Caco-2 (cell line): ENCODE data around the gene EN1. TPM values are rescaled to one million over a fixed set of nuclear protein-coding genes. Genes with fewer than 3 reads are reported as not detected.

ENCODE experiments used
- BruUV-seq: library from RNA; stranded (reverse); fragments of 400-500 nt; replicated peaks from 2 replicates; lab custom pipeline; 2021; lab: Mats Ljungman, UMichigan
- CTCF ChIA-PET: fragments of 300-600 bp; sonication (Branson Sonifier 250); formaldehyde crosslinking; loops from one replicate; lab custom pipeline; 2022; ENCODE audit warnings: antibody characterized with exemption; lab: Charles Lee
- POLR2A ChIA-PET: fragments of 300-600 bp; sonication (Branson Sonifier 250); formaldehyde crosslinking; loops from one replicate; lab custom pipeline; 2022; ENCODE audit warnings: antibody characterized with exemption; lab: Charles Lee
- DNase-seq, 2 experiments: peaks; one replicate each; pipeline versions ENCODE4 v3.0.0 to v3.0.0-alpha.2; 2020 to 2022
- H3K27me3 ChIP-seq: replicated peaks from 2 replicates; pipeline ENCODE4 v1.6.0; 2011; ENCODE audit warnings: low read length; ENCODE audit not compliant: control insufficient read depth, insufficient read depth
- H3K36me3 ChIP-seq: 2 replicates; pipeline ENCODE4 v1.5.1; 2011; ENCODE audit warnings: low read length; ENCODE audit not compliant: control insufficient read depth, insufficient read depth
- H3K4me1 ChIP-seq: fragments of 250-450 bp; sonication (Bioruptor Pico); 2 replicates; pipeline ENCODE4 v1.5.1; 2020; ENCODE audit warnings: mild to moderate bottlenecking
- H3K4me3 ChIP-seq: 2 replicates; pipeline ENCODE4 v1.5.1; 2011; ENCODE audit warnings: low read depth, mild to moderate bottlenecking, control low read depth, low read length
- H3K9me3 ChIP-seq: fragments of 250-450 bp; sonication (Bioruptor Pico); 2 replicates; pipeline ENCODE4 v1.5.1; 2020; ENCODE audit warnings: mild to moderate bottlenecking, moderate library complexity
- H3K27ac Mint-ChIP-seq: one replicate; pipeline ENCODE4 v1.8.0; 2022; ENCODE audit warnings: mixed read lengths; ENCODE audit not compliant: unreplicated experiment
- H3K27me3 Mint-ChIP-seq: one replicate; pipeline ENCODE4 v1.8.0; 2022; ENCODE audit warnings: mixed read lengths; ENCODE audit not compliant: insufficient read depth, unreplicated experiment
- H3K36me3 Mint-ChIP-seq: one replicate; pipeline ENCODE4 v1.8.0; 2022; ENCODE audit warnings: mild to moderate bottlenecking, mixed read lengths; ENCODE audit not compliant: insufficient read depth, unreplicated experiment
- H3K4me1 Mint-ChIP-seq: one replicate; pipeline ENCODE4 v1.8.0; 2022; ENCODE audit warnings: low read depth, mixed read lengths; ENCODE audit not compliant: unreplicated experiment
- H3K4me3 Mint-ChIP-seq: one replicate; pipeline ENCODE4 v1.8.0; 2022; ENCODE audit warnings: mild to moderate bottlenecking, moderate library complexity, mixed read lengths; ENCODE audit not compliant: unreplicated experiment
- H3K9me3 Mint-ChIP-seq: one replicate; pipeline ENCODE4 v1.8.0; 2022; ENCODE audit warnings: mixed read lengths; ENCODE audit not compliant: unreplicated experiment
- CTCF ChIP-seq, 2 experiments: fragments of 200-600 bp in 1 of 2; IDR thresholded peaks; 1 replicate in 1 of 2; 2 replicates in 1 of 2; pipeline versions ENCODE4 v1.5.1 to v1.8.0; 2011 to 2022; ENCODE audit warnings: antibody characterized with exemption in 1 of 2, control low read depth in 1 of 2, inconsistent platforms in 1 of 2, low read depth in 1 of 2, low read length in 1 of 2, mild to moderate bottlenecking in 1 of 2, moderate library complexity in 1 of 2; ENCODE audit not compliant: insufficient read depth in 1 of 2, severe bottlenecking in 1 of 2, unreplicated experiment in 1 of 2
- intact Hi-C: fragments of 100-400 bp; cut with micrococcal nuclease; formaldehyde crosslinking; loops from one replicate; pipeline ENCODE4 v1.10.0; 2022; ENCODE audit not compliant: unreplicated experiment
- total RNA-seq: library from RNA; stranded (reverse); gene quantifications from 2 replicates; pipeline ENCODE4 v1.2.3, GENCODE V29; 2022

Gene EN1
- total RNA-seq, 1 experiment from 2014 or later: 0.16 TPM

GRCh38 chr2:118841828-118842461 is 5.5 kb downstream of the EN1 start:
- Mint-ChIP-seq H3K4me3 (no peak overlapping the region), H3K27ac (no peak overlapping the region), H3K4me1 (peaks cover 6% of the 10 kb centered on the region), H3K27me3 (no peaks in the 10 kb centered on the region), H3K36me3 (no peaks in the 10 kb centered on the region), H3K9me3 (no peaks in the 10 kb centered on the region)
- ChIA-PET CTCF (no interaction called here), POLR2A (no interaction called here)
- Histone ChIP-seq H3K4me3 (no peak overlapping the region), H3K9me3 (no peaks in the 10 kb centered on the region), H3K36me3 (no peaks in the 10 kb centered on the region), H3K27me3 (no peaks in the 10 kb centered on the region; the same call in 1 of the 2 replicates), H3K4me1 (no peaks in the 10 kb centered on the region)
- TF ChIP-seq CTCF (IDR thresholded peaks at IDR 0.05; ENCODE audit: insufficient read depth in 1 of 2, low read depth in 1 of 2, low read length in 1 of 2, severe bottlenecking in 1 of 2, unreplicated experiment in 1 of 2): no peak
- intact Hi-C loops: no loop called here
- DNase-seq: no peak
- no TSS peak for BruUV-seq

GRCh38 chr2:118841450-118841827 is 6.0 kb downstream of the EN1 start:
- Mint-ChIP-seq H3K4me1 (peaks cover 6% of the 10 kb centered on the region), H3K27me3 (no peaks in the 10 kb centered on the region), H3K27ac (no peak overlapping the region), H3K4me3 (no peak overlapping the region), H3K36me3 (no peaks in the 10 kb centered on the region), H3K9me3 (no peaks in the 10 kb centered on the region)
- BruUV-seq: no TSS peak
- ChIA-PET POLR2A (no interaction called here), CTCF (no interaction called here)
- intact Hi-C loops: no loop called here
- no peak for DNase-seq
- TF ChIP-seq CTCF (IDR thresholded peaks at IDR 0.05; ENCODE audit: insufficient read depth in 1 of 2, low read depth in 1 of 2, low read length in 1 of 2, severe bottlenecking in 1 of 2, unreplicated experiment in 1 of 2): no peak
- Histone ChIP-seq H3K27me3 (no peaks in the 10 kb centered on the region; the same call in 1 of the 2 replicates), H3K36me3 (no peaks in the 10 kb centered on the region), H3K9me3 (no peaks in the 10 kb centered on the region), H3K4me3 (no peak overlapping the region), H3K4me1 (no peaks in the 10 kb centered on the region)

- Histone ChIP-seq H3K36me3 (no peaks in the 10 kb centered on the region), H3K27me3 (no peaks in the 10 kb centered on the region), H3K4me1 (no peaks in the 10 kb centered on the region), H3K4me3 (no peak overlapping the region), H3K9me3 (no peaks in the 10 kb centered on the region)
- CTCF ChIA-PET: no interaction called here
- H3K36me3 Mint-ChIP-seq: no peaks in the 10 kb centered on the region
- TF ChIP-seq CTCF (IDR thresholded peaks at IDR 0.05; ENCODE audit: insufficient read depth in 1 of 2, low read depth in 1 of 2, low read length in 1 of 2, severe bottlenecking in 1 of 2, unreplicated experiment in 1 of 2): no peak
- H3K27ac Mint-ChIP-seq: no peak overlapping the region
- H3K9me3 Mint-ChIP-seq: no peaks in the 10 kb centered on the region
- no peak for DNase-seq
- intact Hi-C loops: no loop called here
- POLR2A ChIA-PET: no interaction called here
- H3K4me1 Mint-ChIP-seq: peaks cover 2% of the 10 kb centered on the region
- H3K27me3 Mint-ChIP-seq: no peaks in the 10 kb centered on the region
- no peak overlapping the region for H3K4me3 Mint-ChIP-seq
- BruUV-seq: no TSS peak
These were observed 8.6 kb downstream of the EN1 start for GRCh38 chr2:118838741-118839455.
